SU-DHL-6 (cell line): ENCODE results near the gene SRGAP3.

Experiments
- H2AFZ ChIP-seq: fragments of 200-600 bp; sonication (generic); 2 replicates; pipeline ENCODE4 v1.6.1; 2014; ENCODE audit warnings: low read depth, mild to moderate bottlenecking, moderate library complexity, mixed read lengths, antibody characterized with exemption, low read length; ENCODE audit not compliant: severe bottlenecking
- H3F3A ChIP-seq: fragments of 200-600 bp; shearing (Covaris generic); 2 replicates; pipeline ENCODE4 v1.6.0; 2016; ENCODE audit warnings: antibody characterized with exemption, mild to moderate bottlenecking; ENCODE audit not compliant: insufficient read depth
- H3K27ac ChIP-seq: fragments of 200-600 bp; sonication (generic); 2 replicates; pipeline ENCODE4 v1.5.1; 2016; ENCODE audit warnings: low read depth, mild to moderate bottlenecking, low read length, moderate library complexity, mixed read lengths
- H3K27me3 ChIP-seq: fragments of 200-600 bp; sonication (generic), shearing (Covaris generic); 2 replicates; pipeline ENCODE4 v1.6.0; 2014; ENCODE audit warnings: mild to moderate bottlenecking, low read length
- H3K36me3 ChIP-seq: fragments of 200-600 bp; sonication (generic); 2 replicates; pipeline ENCODE4 v1.6.1; 2014; ENCODE audit warnings: mild to moderate bottlenecking, low read length, mixed read lengths
- H3K4me2 ChIP-seq: fragments of 300-600, 200-600 bp; shearing (Covaris generic), sonication (generic); 2 replicates; pipeline ENCODE4 v1.6.0; 2014; ENCODE audit warnings: low read length, low read depth, mild to moderate bottlenecking; ENCODE audit not compliant: poor library complexity, severe bottlenecking
- H3K4me3 ChIP-seq: fragments of 200-600 bp; sonication (generic); 2 replicates; pipeline ENCODE4 v1.5.1; 2014; ENCODE audit warnings: antibody characterized with exemption, low read length, mild to moderate bottlenecking, mixed read lengths; ENCODE audit not compliant: insufficient read depth, poor library complexity, severe bottlenecking
- H3K79me2 ChIP-seq: fragments of 200-600 bp; sonication (generic); 2 replicates; pipeline ENCODE4 v1.6.1; 2014; ENCODE audit warnings: mild to moderate bottlenecking, low read length, moderate library complexity; ENCODE audit not compliant: insufficient read depth
- H3K9ac ChIP-seq: fragments of 200-600 bp; sonication (generic); 2 replicates; pipeline ENCODE4 v1.7.0; 2014; ENCODE audit warnings: mild to moderate bottlenecking, low read length
- H3K9me2 ChIP-seq: fragments of 200-600 bp; sonication (generic); replicated peaks from 2 replicates; pipeline ENCODE4 v1.6.1; 2014; ENCODE audit warnings: low read length; ENCODE audit not compliant: insufficient read depth
- H3K9me3 ChIP-seq: fragments of 200-600 bp; sonication (generic); 2 replicates; pipeline ENCODE4 v1.6.1; 2014; ENCODE audit warnings: low read length, mixed read lengths; ENCODE audit not compliant: insufficient read depth
- H4K20me1 ChIP-seq: fragments of 200-600 bp; sonication (generic); 2 replicates; pipeline ENCODE4 v1.6.1; 2014; ENCODE audit warnings: low read depth, mild to moderate bottlenecking, antibody characterized with exemption, low read length, moderate library complexity, mixed read lengths
- EZH2phosphoT487 ChIP-seq: fragments of 200-600 bp; sonication (generic), shearing (Covaris generic); conservative IDR thresholded peaks from 2 replicates; pipeline ENCODE4 v1.6.1; 2018; ENCODE audit warnings: mild to moderate bottlenecking, antibody characterized with exemption, low read length, moderate library complexity, mixed read lengths
- TF ChIP-seq, protein P1 (sequence below): fragments of 200-600 bp; sonication (generic); IDR thresholded peaks from one replicate; pipeline ENCODE4 v1.5.1; 2017; ENCODE audit warnings: antibody characterized with exemption, mild to moderate bottlenecking, low read length, moderate library complexity; ENCODE audit not compliant: insufficient read depth, poor library complexity, severe bottlenecking

Gene SRGAP3

DNA sequence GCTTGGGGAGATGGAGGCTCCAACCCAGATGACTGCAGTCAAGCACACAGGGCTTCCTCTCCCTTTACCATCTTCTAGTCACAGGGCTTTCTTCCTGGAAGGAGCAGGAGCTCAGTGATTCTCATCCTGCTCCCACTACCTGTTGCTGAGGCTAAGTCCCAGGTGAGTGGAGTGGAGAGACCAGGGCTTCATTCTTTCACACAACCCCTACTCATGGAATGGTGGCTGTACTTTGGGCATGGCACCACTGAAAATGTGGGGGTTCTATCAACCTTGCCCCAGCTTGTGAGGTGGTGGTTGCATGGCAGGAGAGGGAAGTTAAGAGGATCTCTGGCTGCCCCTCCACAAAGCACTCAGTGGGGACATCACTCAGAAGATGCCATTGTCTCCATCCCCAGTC is 249.4 kb downstream of the SRGAP3 start:
- Histone ChIP-seq H3K36me3 (no peaks in the 10 kb centered on the region), H3K27me3 (no peaks in the 10 kb centered on the region; the same call in 1 of the 2 replicates), H3K27ac (no peak overlapping the region), H4K20me1 (no peaks in the 10 kb centered on the region), H3F3A (no peaks in the 10 kb centered on the region), H3K9ac (no peak overlapping the region), H3K4me2 (no peak overlapping the region), H3K9me3 (no peaks in the 10 kb centered on the region), H3K4me3 (no peak overlapping the region), H3K9me2 (no peaks in the 10 kb centered on the region), H3K79me2 (no peaks in the 10 kb centered on the region), H2AFZ (no peak overlapping the region)
- TF ChIP-seq, protein P1, sequence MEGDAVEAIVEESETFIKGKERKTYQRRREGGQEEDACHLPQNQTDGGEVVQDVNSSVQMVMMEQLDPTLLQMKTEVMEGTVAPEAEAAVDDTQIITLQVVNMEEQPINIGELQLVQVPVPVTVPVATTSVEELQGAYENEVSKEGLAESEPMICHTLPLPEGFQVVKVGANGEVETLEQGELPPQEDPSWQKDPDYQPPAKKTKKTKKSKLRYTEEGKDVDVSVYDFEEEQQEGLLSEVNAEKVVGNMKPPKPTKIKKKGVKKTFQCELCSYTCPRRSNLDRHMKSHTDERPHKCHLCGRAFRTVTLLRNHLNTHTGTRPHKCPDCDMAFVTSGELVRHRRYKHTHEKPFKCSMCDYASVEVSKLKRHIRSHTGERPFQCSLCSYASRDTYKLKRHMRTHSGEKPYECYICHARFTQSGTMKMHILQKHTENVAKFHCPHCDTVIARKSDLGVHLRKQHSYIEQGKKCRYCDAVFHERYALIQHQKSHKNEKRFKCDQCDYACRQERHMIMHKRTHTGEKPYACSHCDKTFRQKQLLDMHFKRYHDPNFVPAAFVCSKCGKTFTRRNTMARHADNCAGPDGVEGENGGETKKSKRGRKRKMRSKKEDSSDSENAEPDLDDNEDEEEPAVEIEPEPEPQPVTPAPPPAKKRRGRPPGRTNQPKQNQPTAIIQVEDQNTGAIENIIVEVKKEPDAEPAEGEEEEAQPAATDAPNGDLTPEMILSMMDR, result no peak

DNA sequence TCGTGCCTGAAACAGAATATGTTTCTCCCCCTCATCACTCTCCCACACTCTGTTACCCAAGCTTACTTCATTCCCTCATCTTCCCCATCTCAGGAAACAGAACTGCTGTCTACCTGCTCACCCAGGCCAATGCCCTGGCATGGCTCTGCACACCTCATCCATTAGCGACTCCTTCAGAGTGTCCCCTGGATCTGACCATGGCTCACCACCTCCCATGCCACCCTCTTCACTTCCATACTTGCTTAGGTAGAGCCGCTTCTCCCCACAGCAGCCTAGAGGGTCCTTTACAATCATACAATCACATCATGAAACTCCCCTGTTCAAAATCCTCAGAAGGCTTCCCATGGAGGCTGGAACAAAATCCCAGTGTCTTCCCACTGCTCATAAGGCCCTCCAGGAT is 252.3 kb downstream of the SRGAP3 start:
- H3K27ac ChIP-seq, result no peak overlapping the region
- no peaks in the 10 kb centered on the region; the same call in 1 of the 2 replicates for H3K27me3 ChIP-seq
- no peaks in the 10 kb centered on the region for H3K9me2 ChIP-seq
- TF ChIP-seq, protein P1, result no peak
- no peak for TF ChIP-seq EZH2phosphoT487
- H3F3A ChIP-seq, result no peaks in the 10 kb centered on the region
- no peak overlapping the region for H2AFZ ChIP-seq
- H3K4me2 ChIP-seq, result no peak overlapping the region
- H3K9me3 ChIP-seq, result no peaks in the 10 kb centered on the region
- H4K20me1 ChIP-seq, result no peaks in the 10 kb centered on the region
- no peaks in the 10 kb centered on the region for H3K79me2 ChIP-seq
- H3K4me3 ChIP-seq, result no peak overlapping the region
- no peak overlapping the region for H3K9ac ChIP-seq
- H3K36me3 ChIP-seq, result no peaks in the 10 kb centered on the region

DNA sequence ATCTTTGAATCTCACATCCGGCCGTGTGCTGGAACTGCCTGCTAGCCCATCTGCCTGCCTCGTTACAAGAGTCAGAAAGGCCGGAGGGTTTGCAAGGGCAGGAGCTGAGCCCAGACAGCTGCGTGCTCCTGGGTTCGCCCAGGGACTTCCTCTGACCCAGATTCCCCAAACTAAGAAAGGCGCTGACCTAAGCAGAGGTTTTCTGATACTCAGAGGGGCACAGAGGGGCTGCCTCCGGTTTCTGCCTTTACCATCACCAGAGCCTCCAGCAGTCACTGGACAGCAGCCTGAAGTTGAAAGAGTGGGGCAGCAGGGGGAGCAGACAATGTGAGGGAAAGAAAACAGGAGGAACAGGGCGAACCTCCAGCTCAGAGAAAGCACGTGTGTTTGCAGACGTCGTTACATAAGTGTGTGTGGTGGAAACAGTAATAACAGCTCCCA is 252.7 kb downstream of the SRGAP3 start:
- TF ChIP-seq, protein P1, result no peak
- no peak for TF ChIP-seq EZH2phosphoT487
- Histone ChIP-seq H3F3A (no peaks in the 10 kb centered on the region), H4K20me1 (no peaks in the 10 kb centered on the region), H3K4me2 (no peak overlapping the region), H2AFZ (no peak overlapping the region), H3K9me2 (no peaks in the 10 kb centered on the region), H3K27me3 (no peaks in the 10 kb centered on the region; the same call in 1 of the 2 replicates), H3K79me2 (no peaks in the 10 kb centered on the region), H3K4me3 (no peak overlapping the region), H3K27ac (no peak overlapping the region), H3K9me3 (no peaks in the 10 kb centered on the region), H3K9ac (no peak overlapping the region), H3K36me3 (no peaks in the 10 kb centered on the region)

GRCh38 chr3:8996216-8996615 is 253.2 kb downstream of the SRGAP3 start:
- H3K4me3 ChIP-seq, result no peak overlapping the region
- H3K27ac ChIP-seq, result no peak overlapping the region
- H3K9me2 ChIP-seq, result no peaks in the 10 kb centered on the region
- no peaks in the 10 kb centered on the region for H3K27me3 ChIP-seq
- H3K9ac ChIP-seq, result no peak overlapping the region
- H3K36me3 ChIP-seq, result no peaks in the 10 kb centered on the region
- no peak overlapping the region for H3K4me2 ChIP-seq
- H3K9me3 ChIP-seq, result no peaks in the 10 kb centered on the region
- no peaks in the 10 kb centered on the region for H3F3A ChIP-seq
- no peak overlapping the region for H2AFZ ChIP-seq
- TF ChIP-seq, protein P1, result no peak
- TF ChIP-seq EZH2phosphoT487, result no peak
- no peaks in the 10 kb centered on the region for H3K79me2 ChIP-seq
- H4K20me1 ChIP-seq, result no peaks in the 10 kb centered on the region
